Calu3 (cell line): ENCODE data around the gene PSMD11. TPM values are rescaled to one million over a fixed set of nuclear protein-coding genes. Genes with fewer than 3 reads are reported as not detected.

ENCODE experiments used
- BruUV-seq: library from RNA; stranded (reverse); fragments of 400-500 nt; replicated peaks from 2 replicates; lab custom pipeline; 2021; lab: Mats Ljungman, UMichigan
- CTCF ChIA-PET: fragments of 300-600 bp; sonication (Branson Sonifier 250); formaldehyde crosslinking; loops from one replicate; lab custom pipeline; 2022; ENCODE audit warnings: antibody characterized with exemption; lab: Charles Lee
- DNase-seq: peaks from one replicate; pipeline ENCODE4 v3.0.0; 2022
- H3K27ac Mint-ChIP-seq: one replicate; pipeline ENCODE4 v1.8.0; 2022; ENCODE audit warnings: mixed read lengths; ENCODE audit not compliant: unreplicated experiment
- H3K27me3 Mint-ChIP-seq: one replicate; pipeline ENCODE4 v1.8.0; 2022; ENCODE audit warnings: mixed read lengths; ENCODE audit not compliant: unreplicated experiment
- H3K36me3 Mint-ChIP-seq: one replicate; pipeline ENCODE4 v1.8.0; 2022; ENCODE audit warnings: mild to moderate bottlenecking, moderate library complexity, mixed read lengths; ENCODE audit not compliant: insufficient read depth, unreplicated experiment
- H3K4me1 Mint-ChIP-seq: one replicate; pipeline ENCODE4 v1.8.0; 2022; ENCODE audit warnings: mild to moderate bottlenecking, low read depth, mixed read lengths; ENCODE audit not compliant: unreplicated experiment
- H3K4me3 Mint-ChIP-seq: one replicate; pipeline ENCODE4 v1.8.0; 2022; ENCODE audit warnings: mild to moderate bottlenecking, low read depth, moderate library complexity, mixed read lengths; ENCODE audit not compliant: unreplicated experiment
- H3K9me3 Mint-ChIP-seq: one replicate; pipeline ENCODE4 v1.8.0; 2022; ENCODE audit warnings: low read depth, mixed read lengths; ENCODE audit not compliant: unreplicated experiment
- intact Hi-C: fragments of 100-400 bp; cut with micrococcal nuclease; formaldehyde crosslinking; loops from one replicate; pipeline ENCODE4 v1.10.0; 2022; ENCODE audit not compliant: unreplicated experiment
- total RNA-seq: library from RNA; stranded (reverse); gene quantifications from 2 replicates; pipeline ENCODE4 v1.2.3, GENCODE V29; 2022
- TF ChIP-seq, protein P1 (sequence below): fragments of 200-600 bp; IDR thresholded peaks from one replicate; pipeline ENCODE4 v1.8.0; 2022; ENCODE audit warnings: antibody characterized with exemption; ENCODE audit not compliant: unreplicated experiment

PSMD11 gene
- total RNA-seq, 1 experiment from 2014 or later: 167 TPM

DNA sequence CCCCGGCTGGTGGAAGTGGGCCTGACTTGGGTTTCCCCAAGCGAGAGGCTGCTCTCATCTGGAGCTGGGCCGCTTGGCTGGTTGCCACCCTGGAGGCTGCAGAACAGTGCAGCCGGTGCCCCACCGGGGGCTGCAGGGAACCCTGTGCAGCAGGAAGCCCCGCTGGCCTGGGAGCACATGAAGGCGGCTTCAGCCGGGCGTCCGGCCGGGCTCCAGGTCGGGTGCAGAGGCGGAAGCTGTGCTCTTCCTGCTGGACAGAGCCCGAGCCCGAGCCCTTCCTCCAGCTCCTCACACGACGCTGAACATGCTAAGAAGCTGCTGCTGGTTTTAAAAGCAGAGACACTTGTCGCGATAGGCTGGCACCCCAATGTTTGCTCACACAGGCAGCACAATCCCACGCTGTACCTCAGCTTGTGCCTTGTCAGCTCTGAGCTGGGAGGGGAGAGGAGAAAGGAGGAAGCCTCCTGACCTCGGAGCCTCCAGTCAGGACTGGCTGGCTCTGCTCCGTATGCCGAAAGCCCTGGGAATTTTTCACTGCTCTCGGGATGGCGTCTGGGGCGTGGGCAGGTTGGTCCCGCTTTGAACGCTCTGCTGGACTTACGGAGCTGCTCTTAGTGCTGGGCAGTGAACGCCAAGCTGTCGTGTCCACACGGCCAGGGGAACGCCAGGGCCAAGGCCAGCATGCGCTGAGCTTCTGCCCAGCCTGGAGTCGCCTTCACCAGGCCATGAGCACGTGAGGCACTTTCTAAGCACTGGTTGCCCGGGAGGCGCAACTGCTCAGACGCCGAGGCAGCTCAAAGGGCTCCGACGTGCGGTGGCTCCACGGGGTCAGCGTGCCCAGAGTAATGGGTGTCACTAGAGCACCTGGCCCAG is 51.3 kb downstream of the PSMD11 start:
- no peak overlapping the region for H3K27ac Mint-ChIP-seq
- CTCF ChIA-PET: interaction anchor here (0.6 kb wide), 1 partner anchor 203 kb away, joined by 3 read pairs; no protein-coding TSS in a partner anchor
- no peak for DNase-seq
- H3K4me1 Mint-ChIP-seq: no peaks in the 10 kb centered on the region
- no peaks in the 10 kb centered on the region for H3K36me3 Mint-ChIP-seq
- intact Hi-C loops: no loop called here
- H3K27me3 Mint-ChIP-seq: no peaks in the 10 kb centered on the region
- no TSS peak for BruUV-seq
- TF ChIP-seq, protein P1, sequence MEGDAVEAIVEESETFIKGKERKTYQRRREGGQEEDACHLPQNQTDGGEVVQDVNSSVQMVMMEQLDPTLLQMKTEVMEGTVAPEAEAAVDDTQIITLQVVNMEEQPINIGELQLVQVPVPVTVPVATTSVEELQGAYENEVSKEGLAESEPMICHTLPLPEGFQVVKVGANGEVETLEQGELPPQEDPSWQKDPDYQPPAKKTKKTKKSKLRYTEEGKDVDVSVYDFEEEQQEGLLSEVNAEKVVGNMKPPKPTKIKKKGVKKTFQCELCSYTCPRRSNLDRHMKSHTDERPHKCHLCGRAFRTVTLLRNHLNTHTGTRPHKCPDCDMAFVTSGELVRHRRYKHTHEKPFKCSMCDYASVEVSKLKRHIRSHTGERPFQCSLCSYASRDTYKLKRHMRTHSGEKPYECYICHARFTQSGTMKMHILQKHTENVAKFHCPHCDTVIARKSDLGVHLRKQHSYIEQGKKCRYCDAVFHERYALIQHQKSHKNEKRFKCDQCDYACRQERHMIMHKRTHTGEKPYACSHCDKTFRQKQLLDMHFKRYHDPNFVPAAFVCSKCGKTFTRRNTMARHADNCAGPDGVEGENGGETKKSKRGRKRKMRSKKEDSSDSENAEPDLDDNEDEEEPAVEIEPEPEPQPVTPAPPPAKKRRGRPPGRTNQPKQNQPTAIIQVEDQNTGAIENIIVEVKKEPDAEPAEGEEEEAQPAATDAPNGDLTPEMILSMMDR: no peak
- H3K9me3 Mint-ChIP-seq: no peaks in the 10 kb centered on the region
- H3K4me3 Mint-ChIP-seq: no peak overlapping the region

DNA sequence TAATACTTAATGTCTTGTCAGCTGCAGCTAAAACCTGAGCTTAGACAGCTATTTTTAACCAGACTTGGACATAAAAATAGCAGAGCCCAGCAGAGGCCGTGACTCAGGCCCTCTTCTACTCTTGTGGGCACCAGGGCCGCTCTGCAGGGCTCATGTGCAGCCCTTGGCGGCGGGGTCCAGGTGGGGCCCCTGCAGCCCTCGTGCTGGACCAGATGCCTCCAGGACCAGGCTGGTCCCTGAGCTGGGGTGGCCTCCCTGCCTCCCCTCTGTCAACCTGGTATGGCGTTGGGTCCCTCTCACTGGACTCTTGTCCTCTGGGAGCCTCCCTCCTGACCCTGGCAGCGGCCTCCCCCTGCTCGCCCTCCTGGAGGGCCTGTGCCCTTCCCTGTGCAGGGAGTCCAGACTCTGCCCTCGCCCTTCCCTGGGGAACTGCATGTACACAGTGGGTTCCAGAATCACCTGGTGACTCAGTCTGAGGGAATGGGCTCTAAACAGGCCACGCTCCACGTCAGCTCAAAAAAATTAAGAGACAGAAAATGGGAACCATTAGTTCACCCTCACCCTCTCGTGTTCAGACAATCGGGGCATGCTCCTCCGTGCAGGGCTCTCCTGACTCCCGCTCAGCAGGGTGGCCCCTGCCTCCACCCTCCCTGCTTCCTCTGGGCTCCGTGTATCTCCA is 52.2 kb downstream of the PSMD11 start:
- Mint-ChIP-seq H3K27me3 (no peaks in the 10 kb centered on the region), H3K9me3 (no peaks in the 10 kb centered on the region), H3K36me3 (no peaks in the 10 kb centered on the region), H3K4me3 (no peak overlapping the region), H3K27ac (no peak overlapping the region), H3K4me1 (no peaks in the 10 kb centered on the region)
- intact Hi-C loops: no loop called here
- CTCF ChIA-PET: no interaction called here
- no TSS peak for BruUV-seq
- TF ChIP-seq, protein P1: no peak
- no peak for DNase-seq

DNA sequence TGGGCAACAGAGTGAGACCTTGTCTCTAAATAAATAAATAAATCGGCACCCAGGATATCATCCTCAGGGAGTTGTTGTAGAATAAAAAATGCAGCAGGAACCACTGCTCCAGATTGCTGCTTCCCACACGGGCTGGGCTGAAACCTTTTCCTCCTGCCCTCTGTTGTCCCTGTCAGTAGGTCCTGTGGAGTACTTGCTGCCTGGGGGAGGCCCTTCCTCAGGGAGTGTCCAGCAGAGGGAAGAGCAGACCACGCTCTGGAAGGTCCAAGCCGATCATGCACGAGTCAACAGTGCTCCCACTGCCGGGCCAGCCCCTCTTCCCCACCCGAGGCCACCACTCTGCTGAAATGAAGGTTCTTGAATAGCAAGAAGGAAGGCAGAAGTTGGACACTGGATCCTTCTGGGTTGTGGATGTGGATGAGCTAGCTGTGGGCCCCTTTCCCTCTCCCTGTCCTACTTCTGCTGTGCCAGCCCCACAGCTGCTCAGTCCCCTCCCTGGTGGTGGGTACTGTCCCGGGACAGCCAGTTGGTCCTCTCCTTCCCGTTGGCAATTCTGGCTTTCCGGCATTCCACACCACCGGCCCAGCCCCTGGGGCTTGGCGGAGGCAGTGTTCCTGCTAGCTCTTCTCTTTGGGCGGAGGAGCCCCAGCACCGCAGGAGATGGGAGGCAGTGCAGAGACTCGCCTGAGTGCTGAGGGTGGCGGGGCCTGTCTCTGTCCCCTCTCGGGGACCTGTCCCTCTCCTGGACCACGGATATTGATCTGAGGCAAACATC is 53.3 kb downstream of the PSMD11 start:
- no TSS peak for BruUV-seq
- DNase-seq: no peak
- H3K9me3 Mint-ChIP-seq: no peaks in the 10 kb centered on the region
- TF ChIP-seq, protein P1: no peak
- no peaks in the 10 kb centered on the region for H3K4me1 Mint-ChIP-seq
- H3K27me3 Mint-ChIP-seq: no peaks in the 10 kb centered on the region
- no peaks in the 10 kb centered on the region for H3K36me3 Mint-ChIP-seq
- intact Hi-C loops: no loop called here
- H3K4me3 Mint-ChIP-seq: no peak overlapping the region
- CTCF ChIA-PET: no interaction called here
- H3K27ac Mint-ChIP-seq: no peak overlapping the region

DNA sequence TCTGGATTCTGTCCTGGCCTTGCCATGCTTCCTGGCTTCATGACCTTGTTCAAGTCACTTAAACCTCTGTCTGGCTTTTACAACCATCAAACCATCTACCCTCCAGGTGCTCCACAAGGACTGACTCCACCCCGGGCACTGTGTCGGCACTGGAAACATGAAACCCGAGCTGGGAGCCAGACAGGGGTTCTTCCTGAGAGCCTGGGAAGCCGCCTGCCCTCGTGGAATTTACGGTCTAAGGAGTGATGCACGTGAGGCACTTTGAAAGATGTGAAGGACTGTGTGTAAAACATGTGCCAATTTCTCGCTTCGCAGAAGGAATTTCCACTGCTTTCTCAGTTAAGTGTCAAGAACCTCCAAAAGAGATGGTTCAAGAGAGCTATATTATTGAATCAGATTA is 54.1 kb downstream of the PSMD11 start:
- TF ChIP-seq, protein P1: no peak
- peaks cover 5% of the 10 kb centered on the region for H3K4me1 Mint-ChIP-seq
- no peak for DNase-seq
- no peak overlapping the region for H3K4me3 Mint-ChIP-seq
- CTCF ChIA-PET: no interaction called here
- no TSS peak for BruUV-seq
- H3K36me3 Mint-ChIP-seq: no peaks in the 10 kb centered on the region
- intact Hi-C loops: no loop called here
- H3K27me3 Mint-ChIP-seq: no peaks in the 10 kb centered on the region
- no peaks in the 10 kb centered on the region for H3K9me3 Mint-ChIP-seq
- H3K27ac Mint-ChIP-seq: no peak overlapping the region
